ENCODE results near the gene C4BPA. TPM values are rescaled to one million over a fixed set of nuclear protein-coding genes. Genes with fewer than 3 reads are reported as not detected.

C4BPA gene
- polyA plus RNA-seq, 1 of the 3 experiments (the other 2 are of a cell fraction) = not detected

DNA sequence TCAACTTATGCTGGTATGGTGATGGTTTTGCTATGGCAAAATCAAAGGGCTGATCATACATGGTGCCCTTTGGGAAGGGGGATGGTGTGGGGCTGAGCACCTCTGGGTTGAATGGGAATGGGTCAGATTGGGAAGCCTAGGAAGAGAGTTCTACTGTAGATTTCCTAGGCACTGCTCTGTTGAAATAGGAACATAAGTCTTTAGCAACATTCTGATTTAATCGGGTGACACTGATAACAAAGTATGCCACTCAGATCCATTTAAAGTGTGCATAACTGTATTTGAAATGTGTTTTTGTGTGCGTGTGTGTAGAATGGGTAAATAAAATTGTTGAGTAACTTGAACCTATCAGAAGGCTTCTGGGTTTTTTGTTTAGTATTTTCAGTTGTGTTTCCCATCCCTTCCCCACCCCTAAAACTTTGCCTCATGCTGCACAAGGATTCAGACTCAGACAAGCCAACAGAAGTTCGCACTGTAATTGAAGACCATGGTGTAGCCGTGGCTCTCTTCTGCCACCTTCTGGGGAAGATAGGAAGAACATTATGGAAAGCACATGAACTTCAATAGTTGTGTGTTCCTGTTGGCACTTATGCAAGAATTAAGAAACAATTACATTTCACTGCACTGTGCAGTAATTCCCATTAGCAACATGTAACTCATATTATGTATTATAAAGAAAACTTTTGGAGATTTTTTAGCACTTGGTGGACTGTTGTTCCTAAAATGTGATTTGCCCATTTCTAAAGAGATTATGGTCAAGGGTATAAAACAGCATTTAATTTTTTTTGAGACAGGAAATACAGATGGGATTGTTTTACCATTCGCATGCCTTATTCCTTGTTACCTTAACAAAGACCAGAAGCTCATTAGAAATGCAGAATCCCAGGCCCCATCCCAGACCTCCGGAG, 26.3 kb upstream of the C4BPA start (continued):
- TF ChIP-seq USF1 (IDR thresholded peaks at IDR 0.05; ENCODE audit: borderline replicate concordance, low read depth) = no peak
- peak; percentile 75 for TF ChIP-seq SMC3 (IDR thresholded peaks at IDR 0.05; ENCODE audit: low read depth, low read length)
- no peak for TF ChIP-seq RXRA (IDR thresholded peaks at IDR 0.05; ENCODE audit: borderline replicate concordance, low read depth)

- no peaks in the 10 kb centered on the region for H3K36me3 ChIP-seq (replicated peaks in 1 of 2; ENCODE audit: control insufficient read depth in 1 of 2, insufficient read depth in 2 of 2, low read length in 1 of 2)
- H3K4me1 ChIP-seq (ENCODE audit: control insufficient read depth in 1 of 2, insufficient read depth in 2 of 2, low read depth in 1 of 2, low read length in 1 of 2) = no peaks in the 10 kb centered on the region; a peak in 1 of 4 replicates
- H3K9ac ChIP-seq = no peak overlapping the region
- no peak for DNase-seq
- no peaks in the 10 kb centered on the region for H3K79me2 ChIP-seq (ENCODE audit: insufficient read depth)
- no peaks in the 10 kb centered on the region for H3K9me2 ChIP-seq
- TF ChIP-seq SIN3A (IDR thresholded peaks at IDR 0.05; ENCODE audit: borderline replicate concordance, low read depth, low read length) (no peak), USF2 (IDR thresholded peaks at IDR 0.05; ENCODE audit: borderline replicate concordance, low read depth, low read length) (no peak), USF1 (IDR thresholded peaks at IDR 0.05; ENCODE audit: borderline replicate concordance, low read depth) (no peak), CHD2 (IDR thresholded peaks at IDR 0.05; ENCODE audit: low read length, partially characterized antibody) (no peak), EP300 (IDR thresholded peaks at IDR 0.05; ENCODE audit: borderline replicate concordance in 1 of 2, low read depth in 1 of 2, low read length in 1 of 2) (no peak), POLR2AphosphoS5 (IDR thresholded peaks at IDR 0.05; ENCODE audit: low read depth, low read length) (no peak), NRF1 (IDR thresholded peaks at IDR 0.05; ENCODE audit: low read depth, low read length) (no peak), TAF1 (IDR thresholded peaks at IDR 0.05; ENCODE audit: borderline replicate concordance, low read depth, low read length) (no peak), TCF12 (IDR thresholded peaks at IDR 0.05) (no peak)
- TF ChIP-seq, protein P1, sequence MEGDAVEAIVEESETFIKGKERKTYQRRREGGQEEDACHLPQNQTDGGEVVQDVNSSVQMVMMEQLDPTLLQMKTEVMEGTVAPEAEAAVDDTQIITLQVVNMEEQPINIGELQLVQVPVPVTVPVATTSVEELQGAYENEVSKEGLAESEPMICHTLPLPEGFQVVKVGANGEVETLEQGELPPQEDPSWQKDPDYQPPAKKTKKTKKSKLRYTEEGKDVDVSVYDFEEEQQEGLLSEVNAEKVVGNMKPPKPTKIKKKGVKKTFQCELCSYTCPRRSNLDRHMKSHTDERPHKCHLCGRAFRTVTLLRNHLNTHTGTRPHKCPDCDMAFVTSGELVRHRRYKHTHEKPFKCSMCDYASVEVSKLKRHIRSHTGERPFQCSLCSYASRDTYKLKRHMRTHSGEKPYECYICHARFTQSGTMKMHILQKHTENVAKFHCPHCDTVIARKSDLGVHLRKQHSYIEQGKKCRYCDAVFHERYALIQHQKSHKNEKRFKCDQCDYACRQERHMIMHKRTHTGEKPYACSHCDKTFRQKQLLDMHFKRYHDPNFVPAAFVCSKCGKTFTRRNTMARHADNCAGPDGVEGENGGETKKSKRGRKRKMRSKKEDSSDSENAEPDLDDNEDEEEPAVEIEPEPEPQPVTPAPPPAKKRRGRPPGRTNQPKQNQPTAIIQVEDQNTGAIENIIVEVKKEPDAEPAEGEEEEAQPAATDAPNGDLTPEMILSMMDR (IDR thresholded peaks at IDR 0.05) = no peak
- H4K20me1 ChIP-seq (ENCODE audit: insufficient read depth) = no peaks in the 10 kb centered on the region
- CTCF ChIA-PET = interaction anchor here (0.6 to 3.4 kb wide), 12 partner anchors 10 to 421 kb away, joined by 3 to 24 read pairs (median 4); partner anchors contain the start of genes C4BPB and PFKFB2
- H2AFZ ChIP-seq (ENCODE audit: low read depth) = no peak overlapping the region
- H3K9me3 ChIP-seq = no peaks in the 10 kb centered on the region
- H3K4me3 ChIP-seq (ENCODE audit: low read depth in 2 of 2, low read length in 1 of 2) = no peak overlapping the region
- H3K27ac ChIP-seq (ENCODE audit: low read depth in 2 of 2, low read length in 1 of 2) = no peak overlapping the region
- H3K27me3 ChIP-seq (ENCODE audit: insufficient read depth) = no peaks in the 10 kb centered on the region; the same call in 1 of the 2 replicates
- no peak overlapping the region for H3K4me2 ChIP-seq
- WGBS (ENCODE audit: low lambda C conversion rate) = 71% methylated on average over 10 of the region's 11 CpGs
- H3F3A ChIP-seq (replicated peaks; ENCODE audit: insufficient read depth) = peaks cover 3% of the 10 kb centered on the region
- POLR2A ChIA-PET = no interaction called here
Observed at GRCh38 chr1:207078578-207079132, 25.4 kb upstream of the C4BPA start.
